K562 (cell line): Measurements from ENCODE around the gene CCNDBP1. TPM values are rescaled to one million over a fixed set of nuclear protein-coding genes. Genes with fewer than 3 reads are reported as not detected.

Experiments used
- ATAC-seq: fragments of 200-7000 bp; cut with Tn5 transposase; 3 replicates; pipeline ENCODE4 v1.9.1; 2020; ENCODE audit warnings: moderate library complexity
- BruUV-seq: library from RNA; stranded (reverse); fragments of 400-500 nt; replicated peaks from 2 replicates; lab custom pipeline; 2021; lab: Mats Ljungman, UMichigan
- CTCF ChIA-PET: fragments of 300-600 bp; formaldehyde crosslinking; extraction: SDS; loops from one replicate; lab custom pipeline; 2021; ENCODE audit warnings: low intra/inter-chr PET ratio; lab: Yijun Ruan, JAX
- POLR2A ChIA-PET: fragments of 300-600, 350-650 bp; sonication (Branson Sonifier 250); formaldehyde crosslinking; extraction: SDS; loops from one replicate; lab custom pipeline; 2021; ENCODE audit warnings: antibody characterized with exemption, inconsistent platforms; lab: Yijun Ruan, JAX
- DNase-seq, 4 experiments: peaks; one replicate each; pipeline versions ENCODE4 v3.0.0 to v3.0.0-alpha.2; 2011 to 2018; ENCODE audit warnings: low spot score in 3 of 4, mixed read lengths in 3 of 4; ENCODE audit errors: extremely low read depth in 1 of 4
- FAIRE-seq: peaks from 2 replicates; lab custom pipeline; 2011; peaks lifted over from hg19 to GRCh38; lab: Jason Lieb, UNC
- H2AFZ ChIP-seq: 2 replicates; pipeline ENCODE4 v1.6.0; 2011; ENCODE audit warnings: low read depth, low read length, control low read depth, inconsistent platforms
- H3K27ac ChIP-seq: fragments of 200-600 bp; 3 replicates; pipeline ENCODE4 v1.8.0; 2011; ENCODE audit warnings: low read depth, mild to moderate bottlenecking, control low read depth, inconsistent platforms, low read length, moderate library complexity, mixed read lengths; ENCODE audit errors: extremely low read depth
- H3K27me3 ChIP-seq, 2 experiments: fragments of 300-600 bp in 1 of 2; 2 replicates in 1 of 2; 3 replicates in 1 of 2; pipeline versions ENCODE4 v1.6.0 to v1.8.0; 2011; ENCODE audit warnings: inconsistent platforms in 2 of 2, low read length in 2 of 2, mild to moderate bottlenecking in 1 of 2, mixed read lengths in 1 of 2, moderate library complexity in 1 of 2; ENCODE audit not compliant: control insufficient read depth in 2 of 2, insufficient read depth in 2 of 2
- H3K36me3 ChIP-seq: fragments of 300-600 bp; 3 replicates; pipeline ENCODE4 v1.8.0; 2011; ENCODE audit warnings: mild to moderate bottlenecking, low read length, inconsistent platforms; ENCODE audit not compliant: control insufficient read depth, insufficient read depth
- H3K4me1 ChIP-seq, 2 experiments: fragments of 200-600 bp in 1 of 2; replicated peaks in 1 of 2; 2 replicates in 1 of 2; 3 replicates in 1 of 2; pipeline versions ENCODE4 v1.5.1 to v1.8.0; 2011; ENCODE audit warnings: inconsistent platforms in 2 of 2, low read length in 2 of 2, mild to moderate bottlenecking in 1 of 2, mixed read lengths in 1 of 2, moderate library complexity in 1 of 2; ENCODE audit not compliant: control insufficient read depth in 2 of 2, insufficient read depth in 2 of 2
- H3K4me2 ChIP-seq: 2 replicates; pipeline ENCODE4 v1.6.1; 2011; ENCODE audit warnings: low read length, control low read depth, inconsistent platforms, mixed read lengths; ENCODE audit not compliant: insufficient read depth
- H3K4me3 ChIP-seq: fragments of 200-600 bp; sonication (generic), shearing (Covaris generic); 2 replicates; pipeline ENCODE4 v1.5.1; 2016; ENCODE audit warnings: control low read depth, inconsistent platforms
- H3K79me2 ChIP-seq: fragments of 200-600 bp; 3 replicates; pipeline ENCODE4 v1.8.0; 2011; ENCODE audit warnings: low read length, inconsistent platforms; ENCODE audit not compliant: control insufficient read depth, insufficient read depth
- H3K9ac ChIP-seq, 2 experiments: 2 replicates each; pipeline versions ENCODE4 v1.6.0 to v1.6.1; 2011; ENCODE audit warnings: low read depth in 2 of 2, low read length in 2 of 2, control low read depth in 1 of 2, inconsistent platforms in 1 of 2, mild to moderate bottlenecking in 1 of 2, mixed read lengths in 1 of 2; ENCODE audit not compliant: insufficient read depth in 1 of 2
- H3K9me1 ChIP-seq: one replicate; pipeline ENCODE4 v1.6.0; 2011; ENCODE audit warnings: inconsistent platforms, mild to moderate bottlenecking, low read length, moderate library complexity; ENCODE audit not compliant: control insufficient read depth, insufficient read depth
- H3K9me3 ChIP-seq: replicated peaks from 2 replicates; pipeline ENCODE4 v1.5.1; 2011; ENCODE audit warnings: low read depth, low read length, inconsistent platforms; ENCODE audit not compliant: control insufficient read depth, insufficient read depth
- H4K20me1 ChIP-seq: replicated peaks from 2 replicates; pipeline ENCODE4 v1.6.1; 2011; ENCODE audit warnings: low read length, inconsistent platforms, mixed read lengths; ENCODE audit not compliant: control insufficient read depth, insufficient read depth
- MECOM ChIP-seq: fragments of 250-450 bp; sonication (Bioruptor Pico); IDR thresholded peaks from 2 replicates; pipeline ENCODE4 v1.8.0; 2022; ENCODE audit warnings: inconsistent platforms
- SPI1 ChIP-seq: IDR thresholded peaks from 2 replicates; pipeline ENCODE4 v1.6.1; 2011; ENCODE audit warnings: low read depth, low read length, control low read depth, borderline replicate concordance
- TBL1XR1 ChIP-seq, 2 experiments: IDR thresholded peaks; 2 replicates each; pipeline ENCODE4 v1.6.1; 2012; ENCODE audit warnings: improper control_type of control experiment in 2 of 2, low read length in 2 of 2, mild to moderate bottlenecking in 1 of 2
- WGBS: fragments of 100-300 bp; shearing (Covaris generic); methylation state at CpG from one replicate; pipeline ENCODE4 v1.1.6; 2016; ENCODE audit warnings: low coverage, mixed read lengths; ENCODE audit not compliant: insufficient coverage; ENCODE audit errors: missing lambda C conversion rate; 5-methylcytosine and 5-hydroxymethylcytosine counted together
- in situ Hi-C: fragments of 300-500 bp; cut with MboI; formaldehyde crosslinking; loops from 4 replicates; pipeline ENCODE4 v1.15.0; 2018; ENCODE audit warnings: inconsistent platforms, mixed read lengths
- intact Hi-C: fragments of 100-400 bp; cut with micrococcal nuclease; formaldehyde crosslinking; loops from 2 replicates; pipeline ENCODE4 v1.14.2; 2022
- polyA plus RNA-seq, 8 experiments: library from polyadenylated mRNA; depleted of rRNA in 4 of 8; stranded (reverse) in 5 of 8; unstranded in 3 of 8; fragments of >200 nt; fragmentation: Nextera tagmentation in 2 of 8; fragmentation: Illumina TruSeq in 1 of 8; extraction: Ambion mirVana in 2 of 8; extraction: Trizol in 1 of 8; gene quantifications; 2 replicates each; pipeline versions ENCODE4 v1.2.1 to v1.2.3, GENCODE V29; 2011 to 2014; ENCODE audit warnings: inconsistent platforms in 1 of 8, missing spikeins in 1 of 8
- total RNA-seq, 7 experiments: library from RNA; depleted of rRNA in 6 of 7; stranded (reverse); fragments of >200 nt in 6 of 7; fragmentation: Illumina TruSeq in 2 of 7; extraction: Trizol in 2 of 7; gene quantifications; 2 replicates each; pipeline versions ENCODE4 v1.2.1 to v1.2.3, GENCODE V29; 2011 to 2021; ENCODE audit warnings: low replicate concordance in 1 of 7
- TF ChIP-seq, protein P1 (sequence below): fragments of 250-450 bp; sonication (Bioruptor Pico); IDR thresholded peaks from 2 replicates; pipeline ENCODE4 v1.8.0; 2022; ENCODE audit warnings: moderate library complexity, mild to moderate bottlenecking, inconsistent platforms

Gene CCNDBP1
- total and polyA plus RNA-seq, 9 of the 15 experiments (the other 6 are each of a cell fraction or from before 2014, with no cell fraction given), result 37.0 to 111 (median 55.5) TPM

DNA sequence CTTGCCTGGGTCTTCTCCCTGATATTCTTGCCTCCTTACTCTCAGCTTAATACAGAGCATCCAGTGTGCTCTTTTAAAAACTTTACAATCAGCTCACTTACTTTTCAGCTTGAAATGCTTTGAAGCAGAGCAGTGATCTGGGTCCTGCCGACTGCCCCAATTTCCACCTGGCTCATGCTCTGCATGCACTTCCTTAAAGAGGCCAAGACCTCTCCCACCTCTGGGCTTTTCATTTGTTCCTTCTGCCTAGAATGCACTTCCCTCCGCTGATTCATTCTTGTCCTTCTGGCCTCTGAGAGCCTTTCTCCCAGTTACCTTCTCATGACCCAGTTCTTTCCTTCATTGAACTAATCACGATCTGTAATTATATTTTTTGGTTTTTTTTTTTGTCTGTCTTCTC lies 1.9 kb upstream of the CCNDBP1 start:
- H3K27ac ChIP-seq, result 0 out of 3 replicates have a peak overlapping the region, but pooled peaks have one; percentile 10

More for the DNA sequence above, 1.9 kb upstream of the CCNDBP1 start:
- ChIA-PET POLR2A (interaction anchor here (0.6 to 1.3 kb wide), 4 partner anchors 11 to 187 kb away, joined by 3 to 5 read pairs (median 4); partner anchors contain the start of gene TGM5), CTCF (no interaction called here)
- Histone ChIP-seq H3K9ac (no peak overlapping the region), H3K9me3 (no peaks in the 10 kb centered on the region), H3K27me3 (no peaks in the 10 kb centered on the region), H3K79me2 (peaks cover 18% of the 10 kb centered on the region), H3K4me1 (peaks cover 12 to 15% of the 10 kb centered on the region in 2 experiments), H4K20me1 (no peaks in the 10 kb centered on the region), H3K9me1 (peaks cover 3% of the 10 kb centered on the region), H2AFZ (no peak overlapping the region), H3K36me3 (peaks cover 37% of the 10 kb centered on the region), H3K4me3 (no peak overlapping the region), H3K4me2 (no peak overlapping the region)
- DNase-seq, result peak in 1 of 4 experiments; percentile 16
- TF ChIP-seq TBL1XR1 (IDR thresholded peaks at IDR 0.05; ENCODE audit: low read length in 2 of 2), result no peak
- TF ChIP-seq MECOM (CRISPR knock-in tag), result no peak
- TF ChIP-seq, protein P1, sequence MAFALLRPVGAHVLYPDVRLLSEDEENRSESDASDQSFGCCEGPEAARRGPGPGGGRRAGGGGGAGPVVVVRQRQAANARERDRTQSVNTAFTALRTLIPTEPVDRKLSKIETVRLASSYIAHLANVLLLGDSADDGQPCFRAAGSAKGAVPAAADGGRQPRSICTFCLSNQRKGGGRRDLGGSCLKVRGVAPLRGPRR (CRISPR knock-in tag), result no peak
- peak; percentile 70; the same call in 1 of the 2 replicates for TF ChIP-seq SPI1
- BruUV-seq, result no TSS peak
- in situ Hi-C loops, result no loop called here
- ATAC-seq, result no peak
- FAIRE-seq, result no peak
- 48% methylated on average over 3 of the region's 3 CpGs for WGBS
- intact Hi-C loops, result loop anchor here (10.0 kb wide), 1 partner anchor 78 kb away; the partner anchor contains the start of gene UBR1
